Measurements from ENCODE around the gene TNXB.
"Not testable (repeated sequence)": the region's sequence is repeated elsewhere in the genome, so short reads cannot be mapped to it uniquely, and the experiment has no call there.

TNXB gene

GRCh38 chr6:32085759-32086459 is 23.2 kb downstream of the TNXB start:
- DNase-seq (ENCODE audit: low read depth): no peak

GRCh38 chr6:32084780-32085179 is 24.4 kb downstream of the TNXB start:
- DNase-seq (ENCODE audit: low read depth): no peak

DNA sequence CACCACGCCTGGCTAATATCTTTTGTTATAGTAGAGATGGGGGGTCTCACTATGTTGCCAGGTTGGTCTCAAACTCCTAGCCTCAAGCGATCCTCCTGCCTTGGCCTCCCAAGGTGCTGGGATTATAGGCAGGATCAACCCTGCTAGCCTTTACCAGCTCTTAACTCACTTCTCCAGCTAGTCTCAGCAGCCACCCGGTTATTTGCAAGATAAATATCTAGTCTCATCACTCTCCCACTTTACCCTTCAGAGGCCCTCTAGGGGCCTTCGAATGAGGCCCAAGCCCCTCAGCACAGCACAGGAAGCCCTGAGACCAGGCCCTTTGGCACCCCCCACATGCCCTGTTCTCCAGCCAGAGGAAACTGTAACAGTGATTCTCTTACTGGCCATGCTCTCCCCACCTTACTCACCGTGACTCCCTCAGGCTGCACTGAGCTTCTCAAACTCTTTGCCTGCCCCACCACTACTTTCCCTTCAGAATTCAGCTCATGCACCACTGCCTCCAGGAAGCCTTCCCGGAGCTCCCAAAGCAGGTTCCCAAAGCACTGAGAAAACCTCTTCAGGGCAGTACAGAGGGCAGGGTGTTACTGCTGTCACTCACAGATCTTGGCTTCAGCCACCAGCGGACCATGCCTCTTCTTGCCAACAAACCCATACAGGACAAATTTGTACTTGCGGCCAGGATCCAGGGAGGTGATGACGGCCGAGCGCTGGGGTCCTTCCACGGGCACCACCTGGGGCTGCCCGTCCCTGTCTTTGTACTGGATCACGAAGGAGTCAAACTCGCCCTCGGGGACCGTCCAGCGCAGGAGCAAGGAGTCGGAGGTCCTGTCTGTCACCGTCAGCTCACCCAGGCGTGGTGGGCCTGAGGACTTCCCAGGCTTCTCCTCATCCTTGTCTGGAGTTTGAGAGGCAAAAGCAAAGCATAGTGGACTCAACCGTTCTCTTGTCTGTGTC is 25.0 kb downstream of the TNXB start:
- no peak for DNase-seq (ENCODE audit: low read depth)

DNA sequence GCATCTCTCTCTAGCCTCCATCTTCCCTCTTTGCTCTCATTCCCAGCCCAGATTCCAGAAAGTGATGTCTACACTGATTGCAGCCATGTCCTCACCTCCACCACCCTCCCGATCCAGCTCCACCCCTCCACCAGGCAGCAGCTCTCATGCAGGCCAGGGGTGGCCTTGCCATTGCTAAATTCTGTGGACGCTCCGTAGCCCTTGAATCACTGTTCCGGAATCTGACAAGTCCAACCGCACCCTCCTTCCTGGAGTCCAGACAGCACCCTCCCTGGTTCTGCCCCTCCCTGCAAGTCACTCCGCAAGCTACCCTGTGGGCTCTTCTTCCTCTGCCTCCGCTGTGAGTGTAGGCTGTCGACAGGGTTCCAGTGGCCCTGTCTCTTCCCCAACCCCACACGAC is 26.2 kb downstream of the TNXB start:
- DNase-seq (ENCODE audit: low read depth): no peak

DNA sequence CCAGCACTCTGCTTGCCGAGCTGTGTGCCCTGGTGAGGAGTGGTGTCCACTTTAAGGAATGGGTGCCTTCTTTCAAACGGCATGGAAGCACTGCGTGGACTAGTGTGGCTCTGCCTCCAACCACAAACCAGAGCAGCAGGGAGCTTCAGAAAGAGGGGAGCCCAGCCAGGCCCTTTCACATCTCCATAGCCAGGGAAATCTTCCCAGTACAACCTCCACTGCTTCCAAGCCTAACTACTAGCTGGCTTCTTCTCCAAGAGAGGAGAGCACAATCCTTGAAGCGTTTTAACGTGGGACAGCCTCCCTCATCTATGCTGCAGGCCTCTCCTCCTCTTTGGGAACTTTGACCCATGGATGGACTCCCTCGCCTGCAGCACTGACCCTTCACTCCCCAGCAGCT is 26.7 kb downstream of the TNXB start:
- no peak for DNase-seq (ENCODE audit: low read depth)

DNA sequence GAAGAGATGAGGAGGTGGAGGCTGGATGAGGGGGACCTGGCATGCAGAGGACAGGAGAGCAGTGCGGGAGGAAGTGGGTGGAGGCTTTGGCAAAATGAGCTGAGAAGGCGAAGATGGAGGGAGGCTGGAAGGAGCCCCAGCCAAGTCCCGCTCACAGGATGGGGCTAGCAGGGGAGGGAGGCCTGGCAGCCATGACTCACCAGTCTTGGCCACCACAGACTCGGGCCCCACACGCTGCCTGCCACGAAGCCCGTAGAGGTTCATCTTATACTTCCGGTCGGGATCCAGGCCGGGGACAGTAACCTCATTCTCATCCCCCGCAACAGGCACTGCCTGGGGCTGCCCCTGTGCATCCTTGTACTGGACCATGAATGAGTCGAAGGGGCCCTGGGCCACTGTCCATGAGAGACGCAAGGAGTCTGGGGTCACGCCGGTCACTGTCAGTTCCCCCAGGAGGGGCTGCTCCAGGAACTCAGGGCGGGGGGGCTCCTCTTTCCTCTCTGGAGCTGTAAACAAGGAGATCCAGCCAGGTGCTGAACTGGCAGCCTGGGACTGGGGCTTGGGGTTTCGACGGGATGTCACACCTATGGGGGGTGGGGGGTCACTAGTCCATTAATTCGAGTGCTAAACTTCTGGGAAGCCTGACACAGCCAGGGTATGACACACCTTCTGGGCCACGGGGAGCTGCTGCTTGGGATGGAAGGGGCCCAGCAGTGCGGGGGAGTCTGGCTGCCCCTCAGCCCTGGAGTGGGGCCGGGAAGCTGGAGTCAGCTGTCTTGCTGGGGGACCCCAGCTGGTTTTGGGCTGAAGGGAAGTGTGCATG is 27.8 kb downstream of the TNXB start:
- no peak for DNase-seq (ENCODE audit: low read depth)

- DNase-seq (ENCODE audit: low read depth): no peak
These were observed 29.4 kb downstream of the TNXB start for GRCh38 chr6:32079566-32080290.

DNA sequence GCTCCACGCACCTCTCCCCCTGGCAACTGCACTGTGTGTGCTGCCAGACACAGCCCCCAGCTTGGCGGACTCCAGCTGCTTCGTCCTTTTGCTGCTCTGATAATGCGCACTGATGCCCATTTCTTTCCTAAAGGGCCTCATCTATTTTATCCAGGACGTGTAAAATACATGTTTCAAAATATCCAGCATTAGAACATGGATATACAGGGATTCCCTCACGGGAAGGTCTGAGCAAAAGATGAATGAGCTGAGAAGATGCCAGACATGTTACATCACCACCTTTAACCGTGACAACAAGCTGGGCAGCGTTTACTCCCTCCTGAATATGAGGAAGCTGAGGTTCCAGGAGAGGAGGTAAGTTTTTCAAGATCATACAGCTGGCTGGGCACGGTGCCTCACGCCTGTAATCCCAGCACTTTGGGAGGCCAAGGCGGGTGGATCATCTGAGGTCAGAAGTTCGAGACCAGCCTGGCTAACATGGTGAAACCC is 32.8 kb downstream of the TNXB start:
- no peak for DNase-seq (ENCODE audit: low read depth)

DNA sequence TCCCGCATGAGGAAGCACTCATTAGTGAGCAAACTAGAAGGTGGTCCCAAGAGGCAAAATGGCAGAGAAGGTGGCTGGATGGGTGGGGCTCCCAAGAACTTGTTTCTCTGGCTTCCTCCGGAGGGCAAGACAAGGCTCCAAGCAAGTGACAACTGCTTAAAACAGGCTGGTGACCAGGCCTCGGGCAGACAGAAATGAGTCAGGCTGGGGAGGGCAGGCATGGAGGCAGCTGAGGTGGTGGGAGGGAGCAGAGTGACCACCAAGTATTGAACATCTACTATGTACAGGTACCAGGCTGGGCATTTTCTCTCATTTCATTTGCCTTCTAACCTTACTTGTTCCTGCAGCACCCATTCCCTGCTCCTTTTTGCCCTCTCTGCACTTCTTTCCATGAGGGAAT is 33.4 kb downstream of the TNXB start:
- DNase-seq (ENCODE audit: low read depth): no peak

GRCh38 chr6:32074996-32075532 is 34.1 kb downstream of the TNXB start:
- DNase-seq (ENCODE audit: low read depth): no peak

DNA sequence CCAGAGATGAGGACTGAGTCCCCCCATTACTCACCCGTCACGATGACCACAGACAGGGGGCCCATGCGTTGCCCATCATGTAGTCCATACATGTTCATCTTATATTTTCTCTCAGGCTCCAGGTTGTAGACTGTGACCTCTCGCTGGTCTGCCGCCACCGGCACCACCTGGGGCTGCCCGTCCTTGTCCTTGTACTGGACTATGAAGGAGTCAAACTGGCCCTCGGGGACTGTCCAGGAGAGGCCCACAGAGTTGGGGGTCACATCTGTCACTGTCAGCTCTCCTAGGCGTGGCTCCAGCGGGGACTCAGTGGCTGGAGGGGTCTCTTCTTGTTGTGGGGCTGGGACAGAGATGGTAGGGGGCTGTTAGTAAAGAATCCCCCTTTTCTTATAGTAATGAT is 35.5 kb downstream of the TNXB start:
- no peak for DNase-seq (ENCODE audit: low read depth)

DNA sequence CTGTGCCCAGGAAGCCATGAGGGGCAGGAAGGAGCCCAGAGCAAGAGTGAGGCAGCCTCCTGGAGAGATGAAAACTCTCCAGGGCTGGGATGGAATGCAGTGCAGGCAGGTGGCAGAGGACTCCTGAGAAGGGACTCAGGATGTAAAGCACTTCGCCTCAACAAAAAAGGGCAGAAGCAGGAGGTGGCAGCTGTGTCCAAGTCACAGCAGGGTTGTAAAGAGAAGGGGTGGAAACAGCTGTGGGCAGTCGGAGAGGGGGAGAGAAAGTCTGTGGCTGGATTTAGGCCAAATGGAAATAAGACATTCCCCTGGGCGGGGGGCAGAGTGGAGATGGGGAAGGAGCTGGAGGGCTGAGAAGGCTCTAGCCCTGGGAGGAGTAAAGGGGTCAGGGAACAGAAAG is 36.0 kb downstream of the TNXB start:
- DNase-seq (ENCODE audit: low read depth): no peak

- no peak for DNase-seq (ENCODE audit: low read depth)
These were observed 38.2 kb downstream of the TNXB start for GRCh38 chr6:32070814-32071543.

DNA sequence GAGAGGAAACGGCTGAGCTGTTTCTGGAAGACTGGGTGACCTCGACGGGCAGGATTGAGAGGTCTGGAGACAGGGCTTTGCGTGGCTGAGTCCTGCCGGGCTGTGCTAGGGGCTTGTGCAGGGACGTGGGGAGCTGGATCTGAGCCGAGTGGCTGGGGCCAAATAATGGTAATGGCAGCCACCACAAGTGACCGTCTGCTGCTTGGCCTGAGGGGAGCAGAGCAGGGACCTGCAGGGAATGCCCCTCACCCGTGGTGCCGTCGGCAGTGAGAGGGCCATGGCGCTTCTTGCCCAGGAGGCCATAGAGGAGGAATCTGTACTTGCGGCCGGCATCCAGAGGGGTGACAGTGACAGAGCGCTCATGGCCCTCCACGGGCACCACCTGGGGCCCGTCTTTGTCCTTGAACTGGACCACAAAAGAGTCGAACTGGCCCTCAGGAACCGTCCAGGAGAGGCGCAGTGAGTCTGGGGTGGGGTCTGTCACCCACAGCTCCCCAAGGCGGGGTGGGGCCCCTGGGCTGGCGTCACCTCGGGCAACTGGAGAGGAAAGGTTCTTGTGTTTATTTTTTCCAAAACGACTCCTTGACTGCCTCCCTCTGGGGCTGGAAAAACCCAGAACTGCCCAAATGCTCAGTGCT is 39.1 kb downstream of the TNXB start:
- no peak for DNase-seq (ENCODE audit: low read depth)

- no peak for DNase-seq (ENCODE audit: low read depth)
These were observed 39.7 kb downstream of the TNXB start for GRCh38 chr6:32069460-32069859.

GRCh38 chr6:32068867-32069266 is 40.3 kb downstream of the TNXB start:
- DNase-seq (ENCODE audit: low read depth): no peak

GRCh38 chr6:32068315-32068714 is 40.8 kb downstream of the TNXB start:
- DNase-seq (ENCODE audit: low read depth): not testable (repeated sequence)

- not testable (repeated sequence) for DNase-seq (ENCODE audit: low read depth)
These were observed 41.6 kb downstream of the TNXB start for GRCh38 chr6:32067521-32067920.

DNA sequence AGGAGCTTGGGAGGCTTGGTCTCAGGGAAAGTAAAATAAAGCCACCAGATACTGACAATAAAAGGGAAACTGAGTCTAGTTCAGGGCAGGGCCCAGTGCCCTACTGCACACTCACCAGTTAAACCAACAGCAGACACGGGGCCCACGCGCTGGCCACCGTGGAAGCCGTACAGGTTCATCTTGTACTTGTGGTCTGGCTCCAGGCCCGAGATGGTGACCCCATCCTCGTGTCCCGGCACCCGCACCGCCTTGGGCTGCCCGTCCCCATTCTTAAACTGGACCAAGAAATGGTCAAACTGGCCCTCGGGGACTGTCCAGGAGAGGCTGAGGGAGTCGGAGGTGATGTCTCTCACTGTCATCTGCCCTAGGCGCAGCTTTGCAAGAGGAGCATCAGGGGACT is 44.4 kb downstream of the TNXB start:
- no peak for DNase-seq (ENCODE audit: low read depth)
